Naive thymus-derived CD8-positive, alpha-beta T cell (primary cell): ENCODE data around the gene AKAP3. TPM values are rescaled to one million over a fixed set of nuclear protein-coding genes. Genes with fewer than 3 reads are reported as not detected.

Source experiments
- ATAC-seq, 2 donors: fragments of 150-1000 bp; cut with Tn5 transposase in 1 of 2; sonication (Bioruptor Pico), chemical (Tn5 transposase) in 1 of 2; 1 replicate in 1 of 2; 2 replicates in 1 of 2; pipeline ENCODE4 v1.10.0; 2021; ENCODE audit warnings: mild to moderate bottlenecking in 2 of 2, moderate library complexity in 2 of 2
- POLR2A ChIA-PET: fragments of 350-600 bp; sonication (Branson Sonifier 250); formaldehyde crosslinking; loops from one replicate; lab custom pipeline; 2021; ENCODE audit warnings: antibody characterized with exemption; lab: Charles Lee
- DNase-seq, 10 donors: peaks; one replicate each; pipeline versions ENCODE4 v3.0.0 to v3.0.0-alpha.2; 2020 to 2022
- H3K27ac Mint-ChIP-seq, 10 donors: one replicate each; pipeline ENCODE4 v1.8.0; 2020 to 2022; ENCODE audit warnings: mild to moderate bottlenecking in 10 of 10, mixed read lengths in 10 of 10, moderate library complexity in 4 of 10, inconsistent platforms in 1 of 10
- H3K27me3 Mint-ChIP-seq, 5 donors: one replicate each; pipeline ENCODE4 v1.8.0; 2021 to 2022; ENCODE audit warnings: mixed read lengths in 5 of 5
- H3K36me3 Mint-ChIP-seq, 3 donors: one replicate each; pipeline ENCODE4 v1.8.0; 2020 to 2022; ENCODE audit warnings: mixed read lengths in 3 of 3, mild to moderate bottlenecking in 2 of 3, inconsistent platforms in 1 of 3
- H3K4me1 Mint-ChIP-seq, 4 donors: one replicate each; pipeline ENCODE4 v1.8.0; 2021 to 2022; ENCODE audit warnings: mixed read lengths in 4 of 4
- H3K4me3 Mint-ChIP-seq, 10 donors: one replicate each; pipeline ENCODE4 v1.8.0; 2020 to 2022; ENCODE audit warnings: mild to moderate bottlenecking in 10 of 10, mixed read lengths in 10 of 10, moderate library complexity in 6 of 10, inconsistent platforms in 1 of 10
- H3K9me3 Mint-ChIP-seq, 9 donors: one replicate each; pipeline ENCODE4 v1.8.0; 2020 to 2022; ENCODE audit warnings: mixed read lengths in 9 of 9, mild to moderate bottlenecking in 3 of 9, inconsistent platforms in 1 of 9, moderate library complexity in 1 of 9
- polyA plus RNA-seq, 3 donors: library from polyadenylated mRNA; unstranded; fragments of 300-500 nt; fragmentation: Illumina TruSeq; gene quantifications; one replicate each; pipeline ENCODE4 v1.2.3, GENCODE V29; 2021
- total RNA-seq, 8 experiments: library from RNA in 2 of 8; stranded (reverse) in 2 of 8; gene quantifications; one replicate each; pipeline ENCODE4 v1.2.3 and lab custom pipeline; 2021 to 2026

The AKAP3 gene
- total and polyA plus RNA-seq, 5 experiments from 2014 or later = 0.90 to 8.9 (median 4.7) TPM

- no peaks in the 10 kb centered on the region for H3K9me3 Mint-ChIP-seq
- peak overlapping the region in 1 of 10 donors; percentile 45 for H3K4me3 Mint-ChIP-seq
These were observed 82.4 kb downstream of the AKAP3 start for GRCh38 chr12:4566474-4566873.

More at GRCh38 chr12:4566474-4566873, 82.4 kb downstream of the AKAP3 start:
- Mint-ChIP-seq H3K27ac (peak overlapping the region in 2 of 10 donors; percentile 7 to 72), H3K36me3 (no peaks in the 10 kb centered on the region), H3K4me1 (peaks cover 2 to 54% (median 11%) of the 10 kb centered on the region in 4 donors), H3K27me3 (peaks cover 8 to 57% (median 25%) of the 10 kb centered on the region in 5 donors)
- no peak for ATAC-seq
- DNase-seq = no peak
- POLR2A ChIA-PET = no interaction called here

Other genes with a start within 250 kb of the AKAP3 start
- gene FGF6, start 203.2 kb downstream of the AKAP3 start, total RNA-seq = not detected
- not detected for gene FGF6, start 203.2 kb downstream of the AKAP3 start, polyA plus RNA-seq
- 1 to 10 TPM; 1.3 to 1.6 TPM for gene RAD51AP1, start 110.2 kb downstream of the AKAP3 start, total RNA-seq
- gene RAD51AP1, start 110.2 kb downstream of the AKAP3 start, polyA plus RNA-seq = 1 to 10 TPM in 2 of 3 donors, under 1 TPM in 1; 0.74 to 2.0 (median 1.7) TPM
- 10 to 100 TPM; 20.6 to 22.2 TPM for gene DYRK4, start 86.8 kb downstream of the AKAP3 start, total RNA-seq
- 10 to 100 TPM; 28.8 to 42.5 (median 41.7) TPM for gene DYRK4, start 86.8 kb downstream of the AKAP3 start, polyA plus RNA-seq
- gene NDUFA9, start 63 bp upstream of the AKAP3 start, total RNA-seq = 10 to 100 TPM; 58.0 to 64.5 TPM
- 100 to 1,000 TPM; 117 to 176 (median 141) TPM for gene NDUFA9, start 63 bp upstream of the AKAP3 start, polyA plus RNA-seq
- under 1 TPM in 1 of 2 experiments, not detected in 1; 0.86 TPM for gene GALNT8, start 71.3 kb upstream of the AKAP3 start, total RNA-seq
- gene GALNT8, start 71.3 kb upstream of the AKAP3 start, polyA plus RNA-seq = under 1 TPM in 1 of 3 donors, not detected in 2; 0.89 TPM